Stimulated activated CD8-positive, alpha-beta memory T cell treated with anti-CD3 and anti-CD28 coated beads, Interleukin-2, amount 100 ng/mL, for 48 hours (primary cell): ENCODE results near the gene LILRB2.
"Not testable (repeated sequence)": the region's sequence is repeated elsewhere in the genome, so short reads cannot be mapped to it uniquely, and the experiment has no call there.

ENCODE experiments used
- DNase-seq, 2 donors: peaks; one replicate each; pipeline ENCODE4 v3.0.0-alpha.2; 2020; ENCODE audit warnings: low read depth in 2 of 2

LILRB2 gene

DNA sequence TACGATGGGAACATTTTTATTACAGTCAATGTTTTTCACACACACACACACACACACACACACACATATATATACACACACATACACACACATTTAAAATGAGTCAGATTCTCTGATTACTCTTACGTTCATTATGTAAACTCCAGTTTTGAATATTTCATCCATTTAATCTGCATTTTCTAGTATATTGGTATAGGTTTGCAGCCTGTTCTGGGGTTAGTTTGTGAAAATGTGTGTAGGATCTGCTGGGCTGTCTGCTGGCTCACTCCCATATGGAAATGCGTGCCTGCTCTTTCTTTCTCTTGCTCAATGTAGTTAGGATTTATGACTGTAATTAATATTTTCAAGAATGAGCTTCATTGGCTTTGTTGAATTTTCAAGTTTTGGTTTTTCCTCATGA lies 7.1 kb downstream of the LILRB2 start:
- DNase-seq: no peak

DNA sequence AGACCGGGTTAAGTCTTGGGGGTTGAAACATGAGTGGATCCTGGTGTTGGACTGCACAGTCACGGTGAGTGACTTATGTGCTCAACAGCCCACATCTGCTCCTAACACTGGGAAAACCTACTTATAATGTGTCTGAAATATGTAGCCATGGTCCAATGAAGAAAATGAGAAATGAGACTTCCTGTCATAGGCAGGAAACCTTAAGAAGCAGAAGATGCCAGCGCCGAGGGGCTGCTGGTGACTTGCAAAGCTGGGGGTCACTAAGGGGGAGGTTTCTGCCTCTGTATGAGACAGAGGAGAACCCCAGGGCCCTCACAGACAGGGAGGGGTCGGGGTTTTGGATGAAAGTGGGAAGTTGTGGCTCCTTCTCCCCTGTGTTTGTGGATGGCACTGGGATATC lies 8.7 kb downstream of the LILRB2 start:
- DNase-seq: not testable (repeated sequence)

DNA sequence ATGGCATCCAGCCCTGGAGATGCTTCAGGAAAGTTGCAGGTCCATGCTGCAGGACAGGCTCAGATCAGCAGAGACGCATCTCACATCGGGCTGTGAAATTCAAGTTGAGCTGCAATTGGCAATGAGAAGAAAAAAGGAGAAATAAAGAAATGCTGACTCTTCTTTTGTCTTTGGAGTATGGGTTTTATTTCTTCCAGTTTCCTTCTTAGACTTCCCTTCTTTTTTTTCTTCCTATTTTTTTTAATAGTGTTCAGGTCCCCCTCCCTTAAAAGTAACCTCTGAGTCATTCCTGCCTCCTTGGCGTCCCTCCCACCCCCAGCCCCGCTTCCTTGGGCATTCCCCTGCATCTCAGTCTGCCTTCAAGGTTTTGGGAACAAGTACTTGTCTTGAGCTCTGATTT lies 9.3 kb downstream of the LILRB2 start:
- DNase-seq: not testable (repeated sequence)

DNA sequence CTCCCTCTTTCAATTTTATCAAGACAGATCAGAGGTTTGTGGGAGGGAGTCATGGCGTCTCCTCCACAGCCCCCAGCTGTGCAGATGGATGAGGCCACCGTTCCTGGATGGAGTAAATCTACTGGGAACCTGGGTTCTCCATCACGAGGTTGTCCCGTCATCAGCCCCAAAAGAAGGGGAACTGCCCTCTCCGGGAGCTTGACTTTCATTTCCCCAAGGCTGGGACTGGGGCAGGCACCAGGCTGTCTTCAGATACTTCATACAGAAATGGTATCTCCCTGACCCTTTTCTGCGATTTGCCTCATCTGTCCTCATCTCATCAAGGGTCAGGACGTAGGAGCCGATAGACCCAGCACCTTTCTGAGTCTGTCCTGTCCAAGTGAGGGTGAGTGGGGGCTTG lies 9.8 kb downstream of the LILRB2 start:
- no peak for DNase-seq

DNA sequence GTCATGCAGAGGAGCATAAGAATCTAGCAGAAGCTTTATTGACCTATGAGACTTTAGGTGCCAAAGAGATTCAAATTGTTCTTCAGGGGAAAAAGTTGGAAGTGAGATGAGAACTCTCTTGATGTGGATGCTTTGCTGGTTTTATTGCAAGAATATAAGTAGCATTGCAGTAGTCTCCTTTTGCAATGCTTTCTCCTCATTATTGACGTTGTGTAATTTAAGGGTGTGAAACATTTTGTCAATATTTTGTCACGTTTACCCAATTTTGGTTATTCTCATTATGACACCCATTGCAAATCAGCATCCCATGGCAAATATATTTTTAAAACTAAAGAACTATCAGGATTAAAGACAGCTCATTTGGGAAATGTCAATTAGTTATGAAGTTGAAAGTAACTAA lies 12.0 kb downstream of the LILRB2 start:
- no peak for DNase-seq

DNA sequence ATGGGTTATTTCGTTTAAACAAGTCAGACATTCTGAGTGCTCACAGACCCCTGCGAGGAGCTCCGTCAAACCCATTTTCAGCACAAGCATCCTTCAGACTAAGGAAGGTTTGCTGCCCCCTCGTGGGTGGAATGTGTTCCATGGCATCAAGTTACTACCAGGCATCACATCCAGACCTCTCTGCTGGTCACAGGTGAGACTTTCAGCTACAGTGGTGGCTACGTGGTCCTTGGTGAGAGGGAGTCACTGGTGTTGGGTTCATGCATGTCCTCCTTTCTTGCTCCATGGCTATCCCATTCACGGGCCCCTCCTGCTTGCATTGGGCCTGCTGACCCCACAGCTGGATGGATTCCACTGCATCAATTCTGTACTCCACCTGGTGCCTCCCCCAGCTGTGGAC lies 14.8 kb downstream of the LILRB2 start:
- peak; percentile 59 to 68 for DNase-seq

DNA sequence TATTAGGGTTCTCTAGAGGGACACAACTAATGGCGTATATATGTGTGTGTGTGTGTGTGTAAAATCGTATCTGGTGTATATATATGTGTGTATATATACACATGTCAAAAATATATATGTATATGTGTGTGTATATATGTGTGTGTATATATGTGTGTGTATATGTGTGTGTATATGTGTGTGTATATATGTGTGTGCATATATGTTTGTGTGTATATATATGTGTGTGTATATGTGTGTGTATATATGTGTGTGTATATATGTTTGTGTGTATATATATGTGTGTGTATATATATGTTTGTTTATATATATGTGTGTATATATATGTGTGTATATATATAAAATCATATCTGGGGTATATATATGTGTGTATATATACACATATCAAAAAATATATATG lies 18.4 kb downstream of the LILRB2 start:
- no peak for DNase-seq

DNA sequence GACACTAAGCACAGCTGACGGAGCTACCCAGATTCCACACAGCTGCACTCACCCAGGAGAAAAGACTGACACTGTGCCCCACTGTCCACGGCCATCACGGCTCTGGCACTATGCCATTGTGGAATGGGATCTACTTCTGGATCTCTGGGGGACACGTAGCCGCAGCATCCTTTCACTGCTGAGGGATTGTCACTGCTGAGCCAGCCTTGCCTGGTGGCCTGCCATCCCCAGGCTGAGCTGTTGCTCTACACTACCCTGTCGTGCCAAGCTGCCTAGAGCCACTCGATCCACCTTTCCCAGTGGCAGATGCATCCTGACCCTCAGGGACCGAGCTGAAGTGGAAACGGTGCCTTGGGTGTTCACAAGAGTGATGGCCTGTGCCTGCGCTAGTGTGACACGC lies 18.8 kb downstream of the LILRB2 start:
- DNase-seq: no peak

DNA sequence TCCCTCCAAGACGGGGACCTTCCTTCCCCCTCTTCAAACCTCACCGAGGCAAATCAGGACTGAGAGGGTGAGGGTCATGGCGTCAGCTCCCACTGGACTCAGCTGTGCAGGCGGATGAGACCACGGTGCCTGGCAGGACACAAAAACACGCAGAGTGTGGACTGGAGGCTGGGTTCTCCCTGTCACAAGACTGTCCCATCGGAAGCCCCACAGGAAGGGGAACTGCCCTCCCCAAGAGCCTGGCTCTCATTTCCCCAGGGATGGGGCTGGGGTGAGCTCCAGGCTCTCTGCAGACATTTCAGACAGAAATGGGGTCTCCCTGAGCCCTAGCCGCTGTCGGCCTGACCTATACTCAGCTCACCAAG lies 23.8 kb downstream of the LILRB2 start, which contains the start of gene LILRB5:
Gene LILRB5 (minus strand): TSS at position 158 of the 365 bp plus-strand sequence. CDS start 80 bp downstream, at position 78.
- DNase-seq: no peak

DNA sequence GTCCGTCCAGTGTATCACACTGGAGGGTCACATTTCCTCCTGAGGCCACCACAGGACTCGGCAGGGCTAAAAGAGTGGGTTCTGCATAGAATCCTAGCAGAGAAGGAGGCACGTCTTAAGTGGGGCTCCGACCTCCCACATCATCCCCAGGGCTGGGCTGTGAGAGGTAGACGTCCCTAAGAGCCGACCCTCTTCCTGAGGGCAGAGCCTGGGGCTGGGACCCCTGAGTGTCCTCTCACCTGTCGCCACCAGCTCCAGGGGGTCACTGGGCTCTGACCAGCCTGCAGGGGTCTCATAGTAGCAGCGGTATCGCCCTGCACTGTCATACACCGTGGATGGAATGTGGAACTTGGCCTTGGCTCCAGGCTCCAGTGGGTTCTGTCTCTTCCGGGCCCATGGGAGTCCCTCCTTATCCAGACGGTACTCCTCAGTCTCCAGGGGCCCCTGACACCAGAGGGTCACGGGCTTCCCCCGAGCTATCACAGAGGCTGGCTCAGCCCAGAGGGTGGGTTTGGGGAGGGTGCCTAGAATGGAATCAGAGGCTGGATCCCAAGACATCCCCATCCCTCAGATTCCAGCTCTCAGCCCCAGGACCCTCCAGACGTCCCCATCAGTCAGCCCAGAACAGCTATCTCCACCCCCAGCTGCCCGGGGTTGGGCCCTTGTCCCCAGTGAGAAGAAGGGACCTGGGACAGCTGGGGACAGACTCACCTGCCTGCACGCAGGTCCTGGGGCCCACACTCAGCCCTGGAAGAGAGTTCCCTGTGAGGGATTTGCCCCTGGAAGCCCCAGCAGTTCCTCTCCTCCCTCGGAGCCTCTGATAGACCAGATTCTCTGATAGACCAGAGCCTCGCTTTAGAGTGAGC lies 24.4 kb downstream of the LILRB2 start:
- no peak for DNase-seq

DNA sequence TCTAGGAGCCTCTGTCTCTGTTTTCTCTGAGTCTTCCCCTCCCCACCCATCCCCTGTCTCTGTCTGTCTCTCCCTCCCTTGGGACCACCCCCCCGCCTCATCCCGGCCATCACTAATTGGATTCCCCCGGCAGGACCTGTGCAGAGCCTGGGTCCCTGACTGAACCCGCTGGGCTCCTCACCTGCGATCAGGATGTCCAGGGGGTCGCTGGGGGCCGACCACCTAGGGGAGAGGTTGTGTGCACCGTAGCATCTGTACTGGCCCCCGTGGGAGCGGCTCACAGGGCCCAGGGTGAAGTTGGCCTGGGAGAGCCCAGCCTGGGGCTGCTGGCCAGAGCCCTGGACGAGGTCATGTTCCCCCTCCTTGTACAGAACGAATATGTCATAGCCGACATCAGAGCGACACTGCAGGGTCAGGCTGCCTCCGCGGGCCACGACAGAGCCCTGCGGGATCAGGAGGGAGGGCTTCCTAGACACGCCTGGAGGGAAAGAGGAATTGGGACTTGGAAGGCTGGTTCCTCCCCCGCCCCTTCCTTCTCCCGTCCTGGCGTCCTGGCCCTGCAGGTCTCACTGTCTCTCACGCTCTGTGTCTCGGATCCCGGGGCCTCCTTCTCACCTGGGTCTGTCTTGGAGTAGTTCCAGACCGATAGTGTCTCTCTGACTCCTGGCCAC lies 25.7 kb downstream of the LILRB2 start:
- no peak for DNase-seq

DNA sequence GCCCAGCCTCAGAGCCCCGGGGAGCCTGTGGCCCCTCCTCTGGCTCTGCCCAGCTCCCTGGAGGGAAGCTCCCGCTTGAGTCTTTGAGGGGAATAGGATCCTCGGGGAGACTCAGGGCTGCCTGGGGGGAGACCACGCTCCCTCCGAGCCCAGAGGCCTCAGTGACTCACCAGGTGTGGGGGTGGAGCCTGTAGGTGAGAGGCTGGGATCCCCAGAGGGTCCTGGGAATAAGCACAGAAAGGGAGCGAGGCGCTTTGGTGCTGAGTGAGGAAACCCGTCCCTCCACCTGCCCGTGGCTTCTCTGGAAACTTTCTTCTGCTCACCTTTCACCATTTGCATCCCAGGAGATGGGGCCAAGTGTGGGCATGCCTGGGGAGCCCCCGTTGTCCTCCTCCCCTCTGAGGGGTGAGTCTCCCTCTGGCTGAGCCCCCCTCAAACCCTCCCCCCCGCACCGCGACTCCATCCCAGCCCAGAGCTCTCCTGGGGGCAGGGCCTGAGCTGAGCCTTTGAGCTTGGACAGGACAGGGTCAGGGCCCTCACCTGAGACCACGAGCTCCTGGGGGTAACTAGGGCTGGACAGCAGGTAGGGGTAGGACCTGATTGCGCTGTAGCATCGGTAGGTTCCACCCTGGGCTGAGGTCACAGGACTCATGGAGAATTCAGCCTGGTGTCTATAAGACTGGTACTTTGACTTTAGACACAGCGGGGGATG lies 26.6 kb downstream of the LILRB2 start:
- DNase-seq: no peak

DNA sequence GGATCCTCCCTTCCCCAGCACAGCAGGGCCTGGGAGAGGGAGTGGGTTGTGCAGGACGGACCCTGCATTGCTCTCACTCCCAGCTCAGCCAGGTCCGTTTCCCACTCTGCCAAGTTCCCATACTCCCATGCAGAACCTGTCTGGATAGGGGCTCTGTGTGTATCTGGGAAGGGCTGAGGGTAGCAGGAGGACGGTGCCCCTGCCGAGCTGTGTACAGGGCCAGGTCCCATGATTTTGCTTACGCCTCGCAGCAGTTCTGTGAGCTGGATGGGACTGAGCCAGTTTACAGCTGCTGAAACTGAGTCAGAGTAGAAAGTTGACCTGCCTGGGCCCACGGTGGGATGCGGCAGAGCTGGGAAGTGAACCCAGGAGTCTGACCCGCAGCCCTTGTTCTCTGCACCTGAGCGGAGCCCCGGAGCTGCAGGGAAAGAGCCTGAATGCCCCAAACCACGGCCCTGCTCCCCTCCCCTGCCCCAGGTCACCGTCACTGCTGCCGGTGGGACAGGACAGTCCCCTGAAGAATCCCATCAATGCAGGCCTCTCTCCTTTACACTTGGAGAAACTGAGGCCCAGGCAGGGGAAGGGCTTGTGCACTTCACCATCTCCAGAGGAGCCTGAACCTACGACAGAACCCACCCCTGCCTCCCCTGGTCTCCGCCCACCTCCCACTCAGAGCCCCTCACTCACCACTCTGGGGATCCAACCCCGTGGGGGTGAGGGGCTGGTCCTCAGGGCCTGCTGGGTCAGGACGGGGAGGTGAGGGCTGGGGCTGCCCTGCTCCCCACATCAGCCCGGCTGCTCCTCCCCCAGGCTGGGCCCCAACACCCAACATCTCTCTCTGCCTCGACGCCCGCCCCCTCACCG lies 27.3 kb downstream of the LILRB2 start:
- DNase-seq: no peak

DNA sequence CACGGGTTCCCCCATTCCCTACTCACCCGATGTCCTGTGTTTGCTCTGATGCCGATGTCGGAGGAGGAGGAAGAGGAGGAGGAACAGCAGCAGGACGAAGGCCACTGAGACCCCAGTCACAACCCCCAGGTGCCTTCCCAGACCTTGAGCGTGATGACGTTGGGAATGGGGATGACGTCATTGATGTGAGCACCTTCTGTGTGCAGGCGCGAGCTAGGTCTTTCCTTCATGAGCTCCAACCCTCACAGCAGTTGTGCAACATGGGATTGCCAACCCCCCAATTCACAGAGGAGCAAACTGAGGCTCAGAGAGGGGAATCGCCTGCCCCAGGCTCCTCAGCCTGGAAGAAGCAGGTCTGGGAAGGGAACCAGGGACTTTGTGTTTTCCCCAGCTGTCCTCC lies 28.1 kb downstream of the LILRB2 start:
- DNase-seq: no peak

DNA sequence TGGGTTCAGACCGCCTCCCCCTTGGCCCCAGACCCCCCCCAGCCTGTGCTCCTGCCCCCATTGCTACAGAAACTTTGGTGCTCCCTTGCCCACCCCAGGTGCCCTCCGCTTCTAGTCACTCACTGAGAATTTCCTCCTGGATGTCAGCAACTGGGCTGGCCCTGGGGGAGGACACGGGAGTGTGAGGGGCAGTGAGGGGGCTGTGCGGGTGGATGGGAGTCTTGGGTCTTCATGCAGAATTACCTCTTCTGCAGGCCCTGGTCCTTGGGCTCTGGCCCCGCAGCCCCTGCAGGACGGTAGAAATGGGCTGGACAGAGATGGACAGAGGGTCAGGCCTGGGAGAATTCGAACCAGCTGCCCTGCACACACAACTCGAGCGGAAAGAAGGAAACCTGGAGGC lies 28.7 kb downstream of the LILRB2 start:
- no peak for DNase-seq

DNA sequence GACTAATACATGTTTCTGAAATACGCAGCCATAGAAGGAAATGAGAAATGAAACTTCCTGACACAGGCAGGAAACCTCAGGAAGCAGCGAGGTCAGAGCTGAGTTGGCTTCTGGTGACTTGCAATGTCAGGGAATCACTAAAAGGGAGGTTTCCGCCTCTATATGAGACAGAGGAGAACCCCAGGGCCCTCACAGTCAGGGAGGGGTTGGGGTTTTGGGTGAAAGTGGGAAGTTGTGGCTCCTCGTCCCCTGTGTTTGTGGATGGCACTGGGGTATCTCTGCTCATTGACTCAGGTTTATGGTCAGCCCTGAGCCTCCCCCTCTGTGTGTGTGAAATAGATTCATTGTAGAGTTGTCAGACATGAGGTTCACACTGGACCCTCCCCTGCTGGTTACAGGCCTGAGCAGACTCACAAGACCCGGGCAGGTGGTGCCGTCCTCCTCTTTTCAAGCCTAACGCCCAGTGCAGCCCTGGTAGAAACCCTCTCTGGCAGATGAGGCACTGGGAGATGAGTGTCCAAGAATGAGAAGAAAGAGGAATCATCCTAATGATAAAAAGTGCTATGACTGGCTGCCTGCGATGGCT lies 32.8 kb downstream of the LILRB2 start:
- peak in 1 of 2 donors; percentile 53 for DNase-seq

DNA sequence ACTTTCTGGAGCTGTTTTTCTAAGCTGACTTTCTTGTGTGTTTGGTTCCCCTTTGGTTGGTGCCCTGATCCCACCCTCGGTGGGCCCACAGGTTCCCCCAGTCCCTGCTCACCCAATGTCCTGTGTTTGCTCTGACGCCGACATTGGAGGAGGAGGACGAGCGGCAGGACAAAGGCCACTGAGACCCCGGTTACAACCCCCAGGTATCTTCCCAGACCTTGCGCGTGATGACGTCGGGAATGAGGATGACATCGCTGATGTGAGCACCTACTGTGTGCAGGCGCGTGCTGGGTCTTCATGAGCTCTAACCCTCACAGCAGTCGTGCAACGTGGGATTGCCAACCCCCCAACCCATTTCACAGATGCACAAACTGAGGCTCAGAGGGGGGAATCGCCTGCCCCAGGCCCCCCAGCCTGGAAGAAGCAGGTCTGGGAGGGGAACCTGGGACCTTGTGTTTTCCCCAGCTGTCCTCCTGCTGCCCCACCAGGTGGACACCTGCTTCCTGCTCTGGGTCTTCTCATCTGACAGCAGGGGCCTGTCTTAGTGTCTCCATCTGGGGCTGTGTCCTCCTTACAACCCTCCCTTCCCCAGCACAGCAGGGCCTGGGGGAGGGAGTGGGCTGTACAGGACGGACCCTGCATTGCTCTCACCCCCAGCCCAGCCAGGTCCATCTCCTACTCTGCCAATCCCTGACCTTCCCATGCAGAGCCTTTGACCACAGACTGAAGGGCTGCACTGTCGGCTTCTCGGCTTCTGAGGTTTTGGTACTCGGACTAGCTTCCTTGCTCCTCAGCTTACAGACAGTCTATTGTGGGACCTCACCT lies 33.6 kb downstream of the LILRB2 start:
- no peak for DNase-seq

DNA sequence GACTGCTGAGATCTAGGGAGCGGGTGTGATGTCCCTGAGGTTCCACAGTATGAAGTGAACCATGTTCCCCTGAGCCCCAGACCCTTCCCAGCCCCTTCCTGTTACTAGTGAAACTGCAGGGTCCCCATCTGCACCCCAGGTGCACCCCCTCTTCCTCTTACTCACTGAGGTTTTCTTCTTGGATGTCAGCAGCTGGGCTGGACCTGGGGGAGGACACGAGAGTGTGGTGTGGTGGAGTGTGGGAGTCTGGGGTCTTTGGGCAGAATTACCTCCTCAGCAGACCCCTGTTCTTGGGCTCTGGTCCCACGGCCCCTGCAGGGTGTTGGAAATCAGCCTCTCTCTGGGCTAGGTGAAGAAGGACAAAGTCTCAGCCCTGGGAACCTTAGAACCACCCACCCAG lies 35.0 kb downstream of the LILRB2 start:
- DNase-seq: no peak

DNA sequence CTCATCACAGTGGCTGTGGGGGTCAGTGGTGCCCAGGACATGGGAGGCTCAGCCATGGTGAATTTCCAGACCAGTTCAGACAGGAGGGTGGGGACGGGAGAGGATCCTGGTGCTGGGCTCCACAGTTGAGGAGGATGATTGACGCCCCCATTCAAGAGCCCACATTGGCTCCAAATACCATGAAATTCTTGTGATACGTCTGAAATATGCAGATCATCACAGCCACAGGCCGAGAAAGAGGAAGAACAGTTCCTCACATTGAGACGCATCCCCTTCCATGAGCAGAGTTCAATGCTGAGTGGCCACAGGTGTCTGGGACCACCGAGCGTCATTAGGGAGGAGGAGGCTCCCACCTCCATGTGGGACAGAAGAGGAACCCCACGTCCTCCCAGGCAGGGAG lies 37.1 kb downstream of the LILRB2 start:
- not testable (repeated sequence) for DNase-seq

DNA sequence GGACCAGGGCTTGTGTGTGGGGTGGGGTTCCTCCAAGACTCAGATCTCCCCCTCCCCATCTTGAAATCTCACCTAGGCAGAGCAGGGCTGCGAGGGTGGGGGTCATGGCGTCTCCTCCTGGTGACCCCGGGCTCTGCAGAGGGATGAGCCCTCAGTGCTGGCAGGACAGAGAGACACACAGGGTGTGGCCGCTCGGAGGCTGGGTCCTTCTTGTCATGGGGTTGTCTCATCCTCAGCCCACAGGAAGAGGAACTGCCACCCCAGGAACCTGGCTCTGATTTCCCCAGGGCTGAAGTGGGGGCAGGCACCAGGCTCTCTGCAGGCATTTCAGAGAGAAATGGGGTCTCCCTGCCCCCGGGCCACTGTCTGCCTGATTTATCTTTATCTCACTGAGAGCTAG lies 38.3 kb downstream of the LILRB2 start, which contains the start of gene LILRA6:
Gene LILRA6 (minus strand): TSS at position 145 of the 400 bp plus-strand sequence.
- not testable (repeated sequence) for DNase-seq
